HCT116 (cell line): ENCODE measurements around the gene PHLDA1. TPM values are rescaled to one million over a fixed set of nuclear protein-coding genes. Genes with fewer than 3 reads are reported as not detected.

ENCODE experiments used
- ATAC-seq: fragments of 200-7000 bp; cut with Tn5 transposase; 2 replicates; pipeline ENCODE4 v1.9.1; 2020; ENCODE audit warnings: mild to moderate bottlenecking, moderate library complexity
- BruUV-seq: library from RNA; stranded (reverse); fragments of 400-500 nt; replicated peaks from 2 replicates; lab custom pipeline; 2021; lab: Mats Ljungman, UMichigan
- CTCF ChIA-PET: fragments of 300-600 bp; sonication (Branson Sonifier 250); formaldehyde crosslinking; loops from one replicate; lab custom pipeline; 2021; ENCODE audit warnings: antibody characterized with exemption; lab: Charles Lee
- POLR2A ChIA-PET: fragments of 300-600, 350-600 bp; sonication (Branson Sonifier 250); formaldehyde crosslinking; loops from one replicate; lab custom pipeline; 2021; ENCODE audit warnings: antibody characterized with exemption; lab: Charles Lee
- RAD21 ChIA-PET, 2 experiments: fragments of 300-600 bp; sonication (Branson Sonifier 250); formaldehyde crosslinking; loops; one replicate each; lab custom pipeline; 2023; ENCODE audit warnings: low total read pairs in 2 of 2; ENCODE audit not compliant: uncharacterized antibody in 2 of 2, unreplicated experiment in 2 of 2, low non-redundant PET in 1 of 2; lab: Charles Lee
- DNase-seq: peaks from one replicate; pipeline ENCODE4 v3.0.0-alpha.2; 2010; ENCODE audit warnings: low read depth, low spot score
- H2AFZ ChIP-seq: fragments of 200-600 bp; shearing (Covaris generic), sonication (generic); 2 replicates; pipeline ENCODE4 v1.6.1; 2017; ENCODE audit warnings: low read depth, mixed run types, mixed read lengths, antibody characterized with exemption, low read length; ENCODE audit not compliant: poor library complexity, severe bottlenecking
- H3K27ac ChIP-seq: 2 replicates; pipeline ENCODE4 v1.5.1; 2012; ENCODE audit warnings: low read depth, low read length
- H3K27me3 ChIP-seq: fragments of 200-600 bp; sonication (generic); 2 replicates; pipeline ENCODE4 v1.6.1; 2016; ENCODE audit warnings: mixed run types, low read length, mixed read lengths; ENCODE audit not compliant: insufficient read depth
- H3K36me3 ChIP-seq, 2 experiments: fragments of 200-500 bp in 1 of 2; fragments of 200-600 bp in 1 of 2; sonication (Bioruptor generic) in 1 of 2; sonication (generic) in 1 of 2; 2 replicates each; pipeline versions ENCODE4 v1.5.1 to v1.6.1; 2014 to 2016; ENCODE audit warnings: low read length in 2 of 2, inconsistent platforms in 1 of 2, mixed read lengths in 1 of 2, mixed run types in 1 of 2; ENCODE audit not compliant: insufficient read depth in 2 of 2, control insufficient read depth in 1 of 2
- H3K4me1 ChIP-seq, 2 experiments: fragments of 200-600 bp in 1 of 2; sonication (generic) in 1 of 2; 2 replicates each; pipeline versions ENCODE4 v1.5.1 to v1.6.1; 2012 to 2017; ENCODE audit warnings: low read length in 2 of 2, inconsistent platforms in 1 of 2, mild to moderate bottlenecking in 1 of 2, mixed read lengths in 1 of 2, mixed run types in 1 of 2, moderate library complexity in 1 of 2; ENCODE audit not compliant: insufficient read depth in 2 of 2, control insufficient read depth in 1 of 2
- H3K4me2 ChIP-seq: fragments of 200-600 bp; sonication (generic); 2 replicates; pipeline ENCODE4 v1.6.1; 2017; ENCODE audit warnings: mixed run types, low read length, mixed read lengths
- H3K4me3 ChIP-seq, 2 experiments: fragments of 200-600 bp in 1 of 2; sonication (generic) in 1 of 2; replicated peaks in 1 of 2; 2 replicates each; pipeline ENCODE4 v1.5.1; 2011 to 2016; ENCODE audit warnings: low read length in 2 of 2, control low read depth in 1 of 2, low read depth in 1 of 2, mild to moderate bottlenecking in 1 of 2, mixed read lengths in 1 of 2, mixed run types in 1 of 2
- H3K79me2 ChIP-seq: fragments of 200-600 bp; sonication (generic); 2 replicates; pipeline ENCODE4 v1.6.1; 2017; ENCODE audit warnings: mild to moderate bottlenecking, mixed run types, low read length, moderate library complexity, mixed read lengths; ENCODE audit not compliant: insufficient read depth
- H3K9ac ChIP-seq: fragments of 200-600 bp; sonication (generic); 2 replicates; pipeline ENCODE4 v1.6.1; 2016; ENCODE audit warnings: low read length, mixed read lengths
- H3K9me2 ChIP-seq: fragments of 200-600 bp; sonication (generic), shearing (Covaris generic); 2 replicates; pipeline ENCODE4 v1.6.1; 2017; ENCODE audit warnings: mixed run types, mild to moderate bottlenecking, moderate library complexity; ENCODE audit not compliant: insufficient read depth
- H3K9me3 ChIP-seq, 2 experiments: fragments of 200-500 bp in 1 of 2; fragments of 200-600 bp in 1 of 2; sonication (Bioruptor generic) in 1 of 2; sonication (generic) in 1 of 2; 2 replicates each; pipeline ENCODE4 v1.6.1; 2014 to 2017; ENCODE audit warnings: low read length in 2 of 2, mixed read lengths in 2 of 2, inconsistent platforms in 1 of 2, low read depth in 1 of 2, mild to moderate bottlenecking in 1 of 2, mixed run types in 1 of 2, moderate library complexity in 1 of 2; ENCODE audit not compliant: control insufficient read depth in 1 of 2, insufficient read depth in 1 of 2
- H4K20me1 ChIP-seq: fragments of 200-600 bp; sonication (generic), shearing (Covaris generic); 2 replicates; pipeline ENCODE4 v1.6.1; 2017; ENCODE audit warnings: mixed run types, mild to moderate bottlenecking, moderate library complexity; ENCODE audit not compliant: insufficient read depth
- EZH2 ChIP-seq: fragments of 200-600 bp; sonication (generic); IDR thresholded peaks from 2 replicates; pipeline ENCODE4 v1.6.1; 2017; ENCODE audit warnings: antibody characterized with exemption, mixed run types
- FOSL1 ChIP-seq: IDR thresholded peaks from 2 replicates; pipeline ENCODE4 v1.6.1; 2012; ENCODE audit warnings: low read depth
- JUND ChIP-seq: IDR thresholded peaks from 2 replicates; pipeline ENCODE4 v1.6.1; 2012
- RAD21 ChIP-seq: IDR thresholded peaks from 2 replicates; pipeline ENCODE4 v1.6.1; 2012; ENCODE audit warnings: low read depth, mild to moderate bottlenecking
- SP1 ChIP-seq: IDR thresholded peaks from 2 replicates; pipeline ENCODE4 v1.6.1; 2012; ENCODE audit warnings: low read depth
- SRF ChIP-seq: IDR thresholded peaks from 2 replicates; pipeline ENCODE4 v1.6.1; 2012; ENCODE audit warnings: low read depth
- TCF7L2 ChIP-seq: IDR thresholded peaks from 2 replicates; pipeline ENCODE4 v1.7.0; 2011; ENCODE audit warnings: borderline replicate concordance, inconsistent platforms; ENCODE audit not compliant: insufficient read depth, insufficient read length; ENCODE audit errors: extremely low read depth
- intact Hi-C: fragments of 100-400 bp; cut with micrococcal nuclease; formaldehyde crosslinking; loops from 2 replicates; pipeline ENCODE4 v1.10.0; 2022
- total RNA-seq: library from RNA; stranded (reverse); gene quantifications from one replicate; pipeline ENCODE4 v1.2.1, GENCODE V29; 2021; ENCODE audit not compliant: unreplicated experiment
- TF ChIP-seq, protein P1 (sequence below), 3 experiments: fragments of 200-600 bp in 1 of 3; sonication (generic) in 1 of 3; IDR thresholded peaks in 2 of 3; conservative IDR thresholded peaks in 1 of 3; 2 replicates each; pipeline ENCODE4 v1.5.1; 2012 to 2017; ENCODE audit warnings: low read depth in 2 of 3, low read length in 2 of 3, antibody characterized with exemption in 1 of 3, borderline replicate concordance in 1 of 3, control low read depth in 1 of 3, mild to moderate bottlenecking in 1 of 3, mixed read lengths in 1 of 3, mixed run types in 1 of 3, moderate library complexity in 1 of 3; ENCODE audit not compliant: insufficient read depth in 1 of 3
- TF ChIP-seq, protein P2 (sequence below): IDR thresholded peaks from 2 replicates; pipeline ENCODE4 v1.6.1; 2012; ENCODE audit warnings: low read depth
- TF ChIP-seq, protein P3 (sequence below): IDR thresholded peaks from 2 replicates; pipeline ENCODE4 v1.6.1; 2012
- TF ChIP-seq, protein P4 (sequence below): IDR thresholded peaks from 2 replicates; pipeline ENCODE4 v1.6.1; 2011; ENCODE audit warnings: mild to moderate bottlenecking, low read length, moderate library complexity; ENCODE audit not compliant: insufficient replicate concordance; ENCODE audit errors: extremely low read depth
- TF ChIP-seq, protein P5 (sequence below): IDR thresholded peaks from 2 replicates; pipeline ENCODE4 v1.6.1; 2012

PHLDA1 gene
- total RNA-seq, 1 experiment from 2014 or later, result 231 TPM

DNA sequence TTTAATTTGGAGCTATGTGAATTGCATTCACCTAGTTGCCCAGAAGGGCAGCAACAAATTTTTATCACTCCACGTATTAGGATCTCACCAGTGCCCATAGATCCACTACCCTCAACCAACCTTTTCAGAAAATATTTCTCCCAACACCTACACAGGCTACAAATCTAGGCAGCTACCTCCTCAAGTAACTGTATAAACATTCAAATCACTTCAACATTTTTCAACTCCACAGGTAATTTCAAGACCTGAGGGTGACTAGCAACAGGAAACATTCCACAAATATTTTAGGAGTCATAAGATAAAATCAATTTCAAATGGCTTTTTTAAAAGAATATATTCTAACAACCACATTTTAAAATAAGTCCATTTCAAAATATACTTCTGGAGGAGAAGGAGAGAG lies 12.9 kb downstream of the PHLDA1 start:
- H3K27ac ChIP-seq, result peak overlapping the region; percentile 88
- POLR2A ChIA-PET, result no interaction called here

More for the DNA sequence above, 12.9 kb downstream of the PHLDA1 start:
- H4K20me1 ChIP-seq, result no peaks in the 10 kb centered on the region
- H3K9ac ChIP-seq, result peak overlapping the region; percentile 60
- ATAC-seq (no peak), DNase-seq (no peak)
- CTCF ChIA-PET, result no interaction called here
- H3K4me1 ChIP-seq, result peaks cover 52 to 77% of the 10 kb centered on the region in 2 experiments
- no peaks in the 10 kb centered on the region for H3K79me2 ChIP-seq
- no TSS peak for BruUV-seq
- no peaks in the 10 kb centered on the region for H3K27me3 ChIP-seq
- no peaks in the 10 kb centered on the region for H3K36me3 ChIP-seq
- no peak overlapping the region for H2AFZ ChIP-seq
- peak overlapping the region; percentile 52 for H3K4me2 ChIP-seq
- TF ChIP-seq RAD21 (no peak), SRF (no peak), FOSL1 (no peak), SP1 (no peak), TCF7L2 (no peak), EZH2 (no peak), JUND (no peak)
- TF ChIP-seq, protein P1, sequence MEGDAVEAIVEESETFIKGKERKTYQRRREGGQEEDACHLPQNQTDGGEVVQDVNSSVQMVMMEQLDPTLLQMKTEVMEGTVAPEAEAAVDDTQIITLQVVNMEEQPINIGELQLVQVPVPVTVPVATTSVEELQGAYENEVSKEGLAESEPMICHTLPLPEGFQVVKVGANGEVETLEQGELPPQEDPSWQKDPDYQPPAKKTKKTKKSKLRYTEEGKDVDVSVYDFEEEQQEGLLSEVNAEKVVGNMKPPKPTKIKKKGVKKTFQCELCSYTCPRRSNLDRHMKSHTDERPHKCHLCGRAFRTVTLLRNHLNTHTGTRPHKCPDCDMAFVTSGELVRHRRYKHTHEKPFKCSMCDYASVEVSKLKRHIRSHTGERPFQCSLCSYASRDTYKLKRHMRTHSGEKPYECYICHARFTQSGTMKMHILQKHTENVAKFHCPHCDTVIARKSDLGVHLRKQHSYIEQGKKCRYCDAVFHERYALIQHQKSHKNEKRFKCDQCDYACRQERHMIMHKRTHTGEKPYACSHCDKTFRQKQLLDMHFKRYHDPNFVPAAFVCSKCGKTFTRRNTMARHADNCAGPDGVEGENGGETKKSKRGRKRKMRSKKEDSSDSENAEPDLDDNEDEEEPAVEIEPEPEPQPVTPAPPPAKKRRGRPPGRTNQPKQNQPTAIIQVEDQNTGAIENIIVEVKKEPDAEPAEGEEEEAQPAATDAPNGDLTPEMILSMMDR (IDR thresholded peaks at IDR 0.05 in 2 of 3, conservative IDR thresholded peaks at IDR 0.05 in 1 of 3; ENCODE audit: borderline replicate concordance in 1 of 3, insufficient read depth in 1 of 3, low read depth in 2 of 3, low read length in 2 of 3), result no peak
- TF ChIP-seq, protein P2, sequence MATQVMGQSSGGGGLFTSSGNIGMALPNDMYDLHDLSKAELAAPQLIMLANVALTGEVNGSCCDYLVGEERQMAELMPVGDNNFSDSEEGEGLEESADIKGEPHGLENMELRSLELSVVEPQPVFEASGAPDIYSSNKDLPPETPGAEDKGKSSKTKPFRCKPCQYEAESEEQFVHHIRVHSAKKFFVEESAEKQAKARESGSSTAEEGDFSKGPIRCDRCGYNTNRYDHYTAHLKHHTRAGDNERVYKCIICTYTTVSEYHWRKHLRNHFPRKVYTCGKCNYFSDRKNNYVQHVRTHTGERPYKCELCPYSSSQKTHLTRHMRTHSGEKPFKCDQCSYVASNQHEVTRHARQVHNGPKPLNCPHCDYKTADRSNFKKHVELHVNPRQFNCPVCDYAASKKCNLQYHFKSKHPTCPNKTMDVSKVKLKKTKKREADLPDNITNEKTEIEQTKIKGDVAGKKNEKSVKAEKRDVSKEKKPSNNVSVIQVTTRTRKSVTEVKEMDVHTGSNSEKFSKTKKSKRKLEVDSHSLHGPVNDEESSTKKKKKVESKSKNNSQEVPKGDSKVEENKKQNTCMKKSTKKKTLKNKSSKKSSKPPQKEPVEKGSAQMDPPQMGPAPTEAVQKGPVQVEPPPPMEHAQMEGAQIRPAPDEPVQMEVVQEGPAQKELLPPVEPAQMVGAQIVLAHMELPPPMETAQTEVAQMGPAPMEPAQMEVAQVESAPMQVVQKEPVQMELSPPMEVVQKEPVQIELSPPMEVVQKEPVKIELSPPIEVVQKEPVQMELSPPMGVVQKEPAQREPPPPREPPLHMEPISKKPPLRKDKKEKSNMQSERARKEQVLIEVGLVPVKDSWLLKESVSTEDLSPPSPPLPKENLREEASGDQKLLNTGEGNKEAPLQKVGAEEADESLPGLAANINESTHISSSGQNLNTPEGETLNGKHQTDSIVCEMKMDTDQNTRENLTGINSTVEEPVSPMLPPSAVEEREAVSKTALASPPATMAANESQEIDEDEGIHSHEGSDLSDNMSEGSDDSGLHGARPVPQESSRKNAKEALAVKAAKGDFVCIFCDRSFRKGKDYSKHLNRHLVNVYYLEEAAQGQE, result no peak
- TF ChIP-seq, protein P3, sequence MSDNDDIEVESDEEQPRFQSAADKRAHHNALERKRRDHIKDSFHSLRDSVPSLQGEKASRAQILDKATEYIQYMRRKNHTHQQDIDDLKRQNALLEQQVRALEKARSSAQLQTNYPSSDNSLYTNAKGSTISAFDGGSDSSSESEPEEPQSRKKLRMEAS, result no peak
- TF ChIP-seq, protein P4, sequence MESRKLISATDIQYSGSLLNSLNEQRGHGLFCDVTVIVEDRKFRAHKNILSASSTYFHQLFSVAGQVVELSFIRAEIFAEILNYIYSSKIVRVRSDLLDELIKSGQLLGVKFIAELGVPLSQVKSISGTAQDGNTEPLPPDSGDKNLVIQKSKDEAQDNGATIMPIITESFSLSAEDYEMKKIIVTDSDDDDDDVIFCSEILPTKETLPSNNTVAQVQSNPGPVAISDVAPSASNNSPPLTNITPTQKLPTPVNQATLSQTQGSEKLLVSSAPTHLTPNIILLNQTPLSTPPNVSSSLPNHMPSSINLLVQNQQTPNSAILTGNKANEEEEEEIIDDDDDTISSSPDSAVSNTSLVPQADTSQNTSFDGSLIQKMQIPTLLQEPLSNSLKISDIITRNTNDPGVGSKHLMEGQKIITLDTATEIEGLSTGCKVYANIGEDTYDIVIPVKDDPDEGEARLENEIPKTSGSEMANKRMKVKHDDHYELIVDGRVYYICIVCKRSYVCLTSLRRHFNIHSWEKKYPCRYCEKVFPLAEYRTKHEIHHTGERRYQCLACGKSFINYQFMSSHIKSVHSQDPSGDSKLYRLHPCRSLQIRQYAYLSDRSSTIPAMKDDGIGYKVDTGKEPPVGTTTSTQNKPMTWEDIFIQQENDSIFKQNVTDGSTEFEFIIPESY, result no peak
- TF ChIP-seq, protein P5, sequence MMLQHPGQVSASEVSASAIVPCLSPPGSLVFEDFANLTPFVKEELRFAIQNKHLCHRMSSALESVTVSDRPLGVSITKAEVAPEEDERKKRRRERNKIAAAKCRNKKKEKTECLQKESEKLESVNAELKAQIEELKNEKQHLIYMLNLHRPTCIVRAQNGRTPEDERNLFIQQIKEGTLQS, result no peak
- RAD21 ChIA-PET, result interaction anchor here in 1 of 2 experiments (0.6 kb wide), 1 partner anchor 67 kb away, joined by 6 read pairs; no protein-coding TSS in a partner anchor
- intact Hi-C loops, result loop anchor here (2.0 kb wide), 1 partner anchor 362 kb away; no protein-coding TSS in a partner anchor
- H3K4me3 ChIP-seq, result no peak overlapping the region
- no peaks in the 10 kb centered on the region for H3K9me3 ChIP-seq
- no peaks in the 10 kb centered on the region for H3K9me2 ChIP-seq
